MM.1S (cell line): Measurements from ENCODE around the gene SEMA4F.

Experiments used
- DNase-seq: peaks from one replicate; pipeline ENCODE4 v3.0.0-alpha.2; 2015
- H2AFZ ChIP-seq: fragments of 300-600 bp; sonication (generic); 2 replicates; pipeline ENCODE4 v1.6.0; 2016; ENCODE audit warnings: antibody characterized with exemption, low read length
- H3F3A ChIP-seq: fragments of 300-600 bp; sonication (generic); 2 replicates; pipeline ENCODE4 v1.6.1; 2016; ENCODE audit warnings: mild to moderate bottlenecking, antibody characterized with exemption, low read length, moderate library complexity, mixed read lengths; ENCODE audit not compliant: insufficient read depth
- H3K27ac ChIP-seq: fragments of 300-600 bp; sonication (generic); 2 replicates; pipeline ENCODE4 v1.5.1; 2016; ENCODE audit warnings: mild to moderate bottlenecking, low read length
- H3K27me3 ChIP-seq: fragments of 300-600 bp; sonication (generic); replicated peaks from 2 replicates; pipeline ENCODE4 v1.6.0; 2016; ENCODE audit warnings: low read length; ENCODE audit not compliant: insufficient read depth
- H3K36me3 ChIP-seq: fragments of 300-600 bp; sonication (generic); replicated peaks from 2 replicates; pipeline ENCODE4 v1.6.1; 2016; ENCODE audit warnings: mild to moderate bottlenecking, low read length, mixed read lengths; ENCODE audit not compliant: insufficient read depth
- H3K4me1 ChIP-seq: fragments of 300-600 bp; sonication (generic); 2 replicates; pipeline ENCODE4 v1.6.1; 2016; ENCODE audit warnings: low read length, mixed read lengths
- H3K4me2 ChIP-seq: fragments of 300-600 bp; sonication (generic); 2 replicates; pipeline ENCODE4 v1.6.0; 2016; ENCODE audit warnings: low read depth, low read length
- H3K4me3 ChIP-seq: fragments of 300-600 bp; sonication (generic); 2 replicates; pipeline ENCODE4 v1.5.1; 2016; ENCODE audit warnings: low read length, mixed read lengths
- H3K79me2 ChIP-seq: fragments of 300-600 bp; sonication (generic); 2 replicates; pipeline ENCODE4 v1.6.1; 2016; ENCODE audit warnings: mixed run types, low read length, mixed read lengths
- H3K9ac ChIP-seq: fragments of 300-600 bp; sonication (generic); 2 replicates; pipeline ENCODE4 v1.6.1; 2016; ENCODE audit warnings: low read length, mixed read lengths
- H3K9me2 ChIP-seq: fragments of 300-600 bp; sonication (generic); replicated peaks from 2 replicates; pipeline ENCODE4 v1.6.1; 2016; ENCODE audit warnings: mild to moderate bottlenecking, low read length, mixed read lengths; ENCODE audit not compliant: insufficient read depth
- H3K9me3 ChIP-seq: fragments of 300-600 bp; sonication (generic); replicated peaks from 2 replicates; pipeline ENCODE4 v1.6.1; 2016; ENCODE audit warnings: mild to moderate bottlenecking, low read length, mixed read lengths; ENCODE audit not compliant: insufficient read depth
- H4K20me1 ChIP-seq: fragments of 300-600 bp; sonication (generic); 2 replicates; pipeline ENCODE4 v1.6.1; 2016; ENCODE audit warnings: mild to moderate bottlenecking, low read length, moderate library complexity, mixed read lengths; ENCODE audit not compliant: insufficient read depth
- EZH2 ChIP-seq: fragments of 300-600 bp; sonication (generic); optimal IDR thresholded peaks from 2 replicates; pipeline ENCODE3; 2017; ENCODE audit warnings: low read depth, mild to moderate bottlenecking, antibody characterized with exemption, low read length, mixed read lengths
- EZH2phosphoT487 ChIP-seq: fragments of 300-600 bp; sonication (generic); IDR thresholded peaks from 2 replicates; pipeline ENCODE4 v1.6.1; 2018; ENCODE audit warnings: antibody characterized with exemption, low read length
- TF ChIP-seq, protein P1 (sequence below): fragments of 300-600 bp; sonication (generic); IDR thresholded peaks from 2 replicates; pipeline ENCODE4 v1.5.1; 2016; ENCODE audit warnings: antibody characterized with exemption, low read length, mixed read lengths

The SEMA4F gene

DNA sequence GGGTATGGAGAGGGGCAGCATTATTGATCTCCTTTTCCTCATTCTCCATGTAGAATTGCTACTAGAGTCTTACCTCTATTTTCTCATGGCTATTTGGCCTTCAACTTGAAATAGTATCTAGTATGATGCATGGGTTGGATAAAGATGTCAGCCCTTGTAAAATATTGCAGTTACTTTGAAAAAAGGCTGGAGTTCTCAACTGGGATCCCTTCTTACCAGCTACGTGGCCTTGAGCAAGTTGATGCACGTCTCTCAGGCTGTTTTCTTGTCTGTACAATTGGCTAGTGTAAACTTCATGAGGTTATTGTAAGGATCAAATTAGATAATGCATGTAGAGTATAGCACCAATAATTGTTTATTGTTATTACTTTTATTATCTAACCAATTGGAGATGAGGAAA is 50.2 kb downstream of the SEMA4F start:
- TF ChIP-seq, protein P1, sequence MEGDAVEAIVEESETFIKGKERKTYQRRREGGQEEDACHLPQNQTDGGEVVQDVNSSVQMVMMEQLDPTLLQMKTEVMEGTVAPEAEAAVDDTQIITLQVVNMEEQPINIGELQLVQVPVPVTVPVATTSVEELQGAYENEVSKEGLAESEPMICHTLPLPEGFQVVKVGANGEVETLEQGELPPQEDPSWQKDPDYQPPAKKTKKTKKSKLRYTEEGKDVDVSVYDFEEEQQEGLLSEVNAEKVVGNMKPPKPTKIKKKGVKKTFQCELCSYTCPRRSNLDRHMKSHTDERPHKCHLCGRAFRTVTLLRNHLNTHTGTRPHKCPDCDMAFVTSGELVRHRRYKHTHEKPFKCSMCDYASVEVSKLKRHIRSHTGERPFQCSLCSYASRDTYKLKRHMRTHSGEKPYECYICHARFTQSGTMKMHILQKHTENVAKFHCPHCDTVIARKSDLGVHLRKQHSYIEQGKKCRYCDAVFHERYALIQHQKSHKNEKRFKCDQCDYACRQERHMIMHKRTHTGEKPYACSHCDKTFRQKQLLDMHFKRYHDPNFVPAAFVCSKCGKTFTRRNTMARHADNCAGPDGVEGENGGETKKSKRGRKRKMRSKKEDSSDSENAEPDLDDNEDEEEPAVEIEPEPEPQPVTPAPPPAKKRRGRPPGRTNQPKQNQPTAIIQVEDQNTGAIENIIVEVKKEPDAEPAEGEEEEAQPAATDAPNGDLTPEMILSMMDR: no peak
- TF ChIP-seq EZH2: no peak
- TF ChIP-seq EZH2phosphoT487: no peak
- H3K27ac ChIP-seq: no peak overlapping the region
- H2AFZ ChIP-seq: no peak overlapping the region
- no peaks in the 10 kb centered on the region for H3K4me1 ChIP-seq
- no peaks in the 10 kb centered on the region for H3F3A ChIP-seq
- H3K79me2 ChIP-seq: no peaks in the 10 kb centered on the region
- no peak for DNase-seq
- H4K20me1 ChIP-seq: no peaks in the 10 kb centered on the region
- no peaks in the 10 kb centered on the region for H3K9me2 ChIP-seq
- H3K36me3 ChIP-seq: no peaks in the 10 kb centered on the region
- no peak overlapping the region for H3K9ac ChIP-seq
- H3K4me2 ChIP-seq: no peak overlapping the region
- H3K4me3 ChIP-seq: no peak overlapping the region
- no peaks in the 10 kb centered on the region for H3K27me3 ChIP-seq
- no peaks in the 10 kb centered on the region for H3K9me3 ChIP-seq

DNA sequence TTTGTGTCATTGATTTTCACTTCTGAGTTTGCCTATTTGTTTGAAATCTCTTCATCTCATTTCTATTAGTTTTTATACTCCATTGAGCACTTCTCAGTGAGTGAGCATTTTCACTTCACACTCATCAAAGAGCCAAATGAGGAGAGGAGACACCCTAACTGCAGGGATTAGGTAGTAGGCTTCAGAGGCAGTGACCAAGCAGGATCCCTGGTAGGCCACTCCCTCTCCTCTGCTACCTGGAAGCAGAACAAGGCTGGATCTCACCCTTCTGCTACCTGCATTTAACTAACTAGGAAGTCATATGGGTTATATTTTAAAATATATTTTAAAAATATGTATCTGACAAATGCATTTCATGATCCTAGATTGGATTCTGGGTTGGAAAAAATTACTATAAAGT is 52.7 kb downstream of the SEMA4F start:
- Histone ChIP-seq H3K27me3 (no peaks in the 10 kb centered on the region), H2AFZ (no peak overlapping the region), H4K20me1 (no peaks in the 10 kb centered on the region), H3K4me2 (no peak overlapping the region), H3K4me1 (no peaks in the 10 kb centered on the region), H3K9me3 (no peaks in the 10 kb centered on the region), H3K9ac (no peak overlapping the region), H3K4me3 (no peak overlapping the region), H3K36me3 (no peaks in the 10 kb centered on the region), H3K79me2 (no peaks in the 10 kb centered on the region), H3K27ac (no peak overlapping the region), H3F3A (no peaks in the 10 kb centered on the region), H3K9me2 (no peaks in the 10 kb centered on the region)
- DNase-seq: no peak
- TF ChIP-seq EZH2 (no peak), EZH2phosphoT487 (no peak)
- TF ChIP-seq, protein P1: no peak

DNA sequence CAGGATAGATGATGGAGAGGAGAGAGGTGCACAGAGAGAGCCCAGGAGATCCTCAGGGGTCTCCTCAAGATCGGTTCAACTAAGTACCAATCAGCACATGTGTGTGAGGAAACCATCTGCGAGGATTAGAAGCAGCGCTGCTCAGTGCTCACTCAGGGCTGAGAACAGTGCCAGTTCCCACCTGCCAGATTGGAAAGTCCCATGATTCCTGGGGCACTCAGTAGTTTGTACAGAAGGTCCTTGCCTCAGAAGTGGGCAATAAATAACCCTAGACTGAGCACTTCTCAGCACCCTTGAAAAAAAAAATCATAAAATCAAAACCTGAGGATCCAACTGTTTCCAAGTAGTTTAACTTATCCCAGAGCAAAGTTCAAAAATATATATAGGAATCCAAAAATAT is 53.8 kb downstream of the SEMA4F start:
- no peaks in the 10 kb centered on the region for H3K27me3 ChIP-seq
- TF ChIP-seq EZH2phosphoT487: no peak
- TF ChIP-seq, protein P1: no peak
- no peak for TF ChIP-seq EZH2
- no peaks in the 10 kb centered on the region for H4K20me1 ChIP-seq

DNA sequence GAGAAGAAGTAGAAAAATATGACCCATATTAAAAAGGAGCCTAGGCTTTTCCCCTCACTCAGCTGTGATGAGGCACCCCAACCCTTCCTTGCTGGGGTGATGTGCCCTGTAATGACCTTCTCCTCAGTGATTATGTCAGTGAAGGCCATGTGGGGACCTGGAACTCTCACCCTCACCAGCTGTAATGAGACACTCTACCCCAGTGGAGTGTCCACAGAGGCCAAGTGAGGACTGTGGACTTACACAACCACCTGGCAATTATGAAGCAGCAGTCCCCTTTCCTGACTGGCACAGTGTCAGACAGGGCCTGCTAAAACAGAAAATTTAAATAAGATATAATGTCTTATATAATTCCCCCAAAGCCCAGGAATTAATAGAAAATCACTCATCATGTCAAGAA is 54.2 kb downstream of the SEMA4F start:
- H3K9me3 ChIP-seq: no peaks in the 10 kb centered on the region
- no peak overlapping the region for H3K4me2 ChIP-seq
- no peak overlapping the region for H3K9ac ChIP-seq
- H2AFZ ChIP-seq: no peak overlapping the region
- no peaks in the 10 kb centered on the region for H3K27me3 ChIP-seq
- DNase-seq: no peak
- H4K20me1 ChIP-seq: no peaks in the 10 kb centered on the region
- H3K9me2 ChIP-seq: no peaks in the 10 kb centered on the region
- TF ChIP-seq EZH2phosphoT487: no peak
- TF ChIP-seq, protein P1: no peak
- no peaks in the 10 kb centered on the region for H3F3A ChIP-seq
- no peaks in the 10 kb centered on the region for H3K4me1 ChIP-seq
- H3K36me3 ChIP-seq: no peaks in the 10 kb centered on the region
- H3K79me2 ChIP-seq: no peaks in the 10 kb centered on the region
- no peak overlapping the region for H3K27ac ChIP-seq
- no peak overlapping the region for H3K4me3 ChIP-seq

More for the DNA sequence above, 53.8 kb downstream of the SEMA4F start:
- Histone ChIP-seq H3K9ac (no peak overlapping the region), H3K9me2 (no peaks in the 10 kb centered on the region), H3K4me1 (no peaks in the 10 kb centered on the region), H3K79me2 (no peaks in the 10 kb centered on the region), H3K4me2 (no peak overlapping the region), H3K36me3 (no peaks in the 10 kb centered on the region), H2AFZ (no peak overlapping the region), H3F3A (no peaks in the 10 kb centered on the region), H3K27ac (no peak overlapping the region), H3K4me3 (no peak overlapping the region), H3K9me3 (no peaks in the 10 kb centered on the region)
- no peak for DNase-seq
